Cerebellar nuclear complex (tissue), 1 donor: ENCODE data around the gene TBXA2R.
"Not testable (repeated sequence)": the region's sequence is repeated elsewhere in the genome, so short reads cannot be mapped to it uniquely, and the experiment has no call there.

Experiments used
- DNase-seq, 2 experiments: peaks; one replicate each; lab custom pipeline; 2025; lab: John Stamatoyannopoulos, UW

The TBXA2R gene

GRCh38 chr19:3639479-3639878, 32.8 kb upstream of the TBXA2R start:
- no peak for DNase-seq

GRCh38 chr19:3638208-3639193, 31.8 kb upstream of the TBXA2R start:
- DNase-seq: no peak

- DNase-seq: no peak
Measured at GRCh38 chr19:3637621-3638020, 30.9 kb upstream of the TBXA2R start.

GRCh38 chr19:3636962-3637361, 30.3 kb upstream of the TBXA2R start:
- DNase-seq: no peak

- DNase-seq: no peak
Measured at GRCh38 chr19:3636506-3636905, 29.8 kb upstream of the TBXA2R start.

GRCh38 chr19:3634496-3635045, 27.9 kb upstream of the TBXA2R start:
- DNase-seq: no peak

- no peak for DNase-seq
Measured at GRCh38 chr19:3633559-3633988, 26.9 kb upstream of the TBXA2R start.

- DNase-seq: no peak
Measured at GRCh38 chr19:3632739-3633558, 26.3 kb upstream of the TBXA2R start.

GRCh38 chr19:3632098-3632497, 25.4 kb upstream of the TBXA2R start:
- DNase-seq: no peak

GRCh38 chr19:3631053-3631861, 24.6 kb upstream of the TBXA2R start:
- DNase-seq: no peak

GRCh38 chr19:3628766-3629165, 22.1 kb upstream of the TBXA2R start:
- not testable (repeated sequence) for DNase-seq

GRCh38 chr19:3627351-3627723, 20.7 kb upstream of the TBXA2R start:
- no peak for DNase-seq

- DNase-seq: peak; percentile 82 to 93
Measured at GRCh38 chr19:3626473-3627350, 20.0 kb upstream of the TBXA2R start, which contains the start of gene CACTIN. TSS of gene CACTIN (minus strand) at chr19:3626790. CDS start at chr19:3626762, 28 bp downstream.

- no peak for DNase-seq
Measured at GRCh38 chr19:3625996-3626472, 19.4 kb upstream of the TBXA2R start.

- DNase-seq: no peak
Measured at GRCh38 chr19:3623716-3624115, 17.0 kb upstream of the TBXA2R start.

- no peak for DNase-seq
Measured at GRCh38 chr19:3622224-3622623, 15.5 kb upstream of the TBXA2R start.

- no peak for DNase-seq
Measured at GRCh38 chr19:3621689-3622088, 15.0 kb upstream of the TBXA2R start.

- no peak for DNase-seq
Measured at GRCh38 chr19:3620817-3621547, 14.3 kb upstream of the TBXA2R start.

- no peak for DNase-seq
Measured at GRCh38 chr19:3620145-3620816, 13.6 kb upstream of the TBXA2R start.
